Ecto neural progenitor cell (in vitro differentiated cells): Measurements from ENCODE around the gene TRPV5.
"Not testable (repeated sequence)": the region's sequence is repeated elsewhere in the genome, so short reads cannot be mapped to it uniquely, and the experiment has no call there.

Experiments
- DNase-seq: peaks from one replicate; pipeline ENCODE4 v3.0.0-alpha.2; 2018; ENCODE audit warnings: low spot score

Gene TRPV5

DNA sequence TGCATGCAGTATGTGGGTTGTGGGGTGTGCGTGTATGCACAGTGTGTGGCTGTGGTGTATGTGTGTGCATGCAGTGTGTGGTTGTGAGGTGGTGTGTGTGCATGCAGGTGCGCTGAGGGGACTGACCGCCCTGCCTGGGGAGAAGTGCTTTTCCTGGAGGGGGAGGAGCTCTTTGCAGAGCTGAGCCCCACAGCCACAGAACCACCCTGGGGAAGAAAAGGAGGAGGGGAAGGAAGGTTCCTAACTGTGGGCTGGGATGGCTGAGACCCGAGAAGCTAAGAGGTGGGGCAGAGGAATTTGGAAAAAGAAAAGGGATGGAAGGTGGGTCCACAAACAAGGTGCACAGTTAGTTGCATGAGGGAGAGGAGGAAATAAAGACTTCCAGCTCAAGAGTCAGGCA is at the start of gene TRPV5:
TRPV5 (minus strand) TSS at position 123 of the 400 bp plus-strand sequence. CDS start 287 bp downstream, outside the sequence.
- no peak for DNase-seq

DNA sequence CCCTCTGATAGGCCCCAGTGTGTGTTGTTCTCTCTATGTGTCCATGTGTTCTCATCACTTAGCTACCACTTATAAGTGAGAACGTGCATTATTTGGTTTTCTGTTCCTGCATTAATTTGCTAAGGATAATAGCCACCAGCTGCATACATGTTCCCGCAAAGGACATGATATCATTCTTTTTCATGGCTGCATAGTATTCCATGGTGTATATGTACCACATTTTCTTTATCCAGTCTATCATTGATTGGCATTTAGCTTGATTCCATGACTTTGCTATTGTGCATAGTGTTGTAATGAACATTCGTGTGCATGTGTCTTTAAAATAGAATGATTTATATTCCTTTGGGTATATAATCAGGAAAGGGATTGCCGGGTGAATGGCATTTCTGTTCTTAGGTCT is 44.9 kb upstream of the TRPV5 start:
- DNase-seq: not testable (repeated sequence)

- no peak for DNase-seq
Observed at GRCh38 chr7:142974626-142975025, 41.1 kb upstream of the TRPV5 start.

GRCh38 chr7:142969183-142969582 is 35.6 kb upstream of the TRPV5 start:
- DNase-seq: no peak

- no peak for DNase-seq
Observed at GRCh38 chr7:142968229-142968628, 34.7 kb upstream of the TRPV5 start.

DNA sequence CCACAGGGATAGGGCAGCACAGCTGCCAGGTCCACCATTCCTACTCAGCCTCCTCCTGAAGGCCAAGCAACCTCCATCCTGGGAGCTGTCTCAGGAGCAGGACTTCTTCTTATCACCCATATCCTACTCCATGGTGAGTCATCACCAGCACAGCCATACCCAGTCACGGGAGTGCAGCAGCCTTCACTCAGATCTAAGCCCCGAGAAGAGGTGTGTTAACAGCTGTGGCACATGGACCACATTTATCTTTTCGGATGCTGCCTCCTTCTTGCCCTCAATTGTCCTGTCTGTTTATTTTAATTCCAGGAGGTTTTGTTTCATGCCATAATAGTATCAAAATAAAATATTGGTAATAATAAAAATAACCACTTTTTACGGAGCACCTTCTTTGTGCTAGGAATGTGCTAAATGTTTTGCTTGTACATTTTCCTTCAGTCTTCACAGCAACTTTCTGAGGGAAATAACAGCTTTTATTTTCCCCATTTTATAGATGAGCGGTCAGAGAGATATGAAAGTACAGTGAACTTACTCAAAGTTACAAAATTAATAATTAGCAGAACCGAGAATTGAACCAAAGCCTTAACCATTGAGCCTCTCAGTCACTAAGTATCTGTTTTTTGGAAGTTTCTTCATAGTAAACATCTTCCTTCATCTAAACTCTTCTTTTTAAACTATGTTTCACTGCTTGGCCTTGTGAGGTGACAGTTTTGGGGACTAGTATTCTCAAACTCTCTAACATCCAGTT is 31.1 kb upstream of the TRPV5 start:
- DNase-seq: no peak

- no peak for DNase-seq
Observed at GRCh38 chr7:142963993-142964392, 30.4 kb upstream of the TRPV5 start.

- DNase-seq: no peak
Observed at GRCh38 chr7:142962991-142963390, 29.4 kb upstream of the TRPV5 start.

GRCh38 chr7:142961973-142962926 is 28.7 kb upstream of the TRPV5 start, which contains the start of gene KEL:
Gene KEL (minus strand): TSS chr7:142962363. CDS start chr7:142962206, 157 bp downstream.
- no peak for DNase-seq

GRCh38 chr7:142961595-142961972 is 28.0 kb upstream of the TRPV5 start:
- no peak for DNase-seq

GRCh38 chr7:142960955-142961512 is 27.5 kb upstream of the TRPV5 start:
- no peak for DNase-seq

GRCh38 chr7:142959202-142959601 is 25.7 kb upstream of the TRPV5 start:
- no peak for DNase-seq

GRCh38 chr7:142957723-142958122 is 24.2 kb upstream of the TRPV5 start:
- DNase-seq: no peak

DNA sequence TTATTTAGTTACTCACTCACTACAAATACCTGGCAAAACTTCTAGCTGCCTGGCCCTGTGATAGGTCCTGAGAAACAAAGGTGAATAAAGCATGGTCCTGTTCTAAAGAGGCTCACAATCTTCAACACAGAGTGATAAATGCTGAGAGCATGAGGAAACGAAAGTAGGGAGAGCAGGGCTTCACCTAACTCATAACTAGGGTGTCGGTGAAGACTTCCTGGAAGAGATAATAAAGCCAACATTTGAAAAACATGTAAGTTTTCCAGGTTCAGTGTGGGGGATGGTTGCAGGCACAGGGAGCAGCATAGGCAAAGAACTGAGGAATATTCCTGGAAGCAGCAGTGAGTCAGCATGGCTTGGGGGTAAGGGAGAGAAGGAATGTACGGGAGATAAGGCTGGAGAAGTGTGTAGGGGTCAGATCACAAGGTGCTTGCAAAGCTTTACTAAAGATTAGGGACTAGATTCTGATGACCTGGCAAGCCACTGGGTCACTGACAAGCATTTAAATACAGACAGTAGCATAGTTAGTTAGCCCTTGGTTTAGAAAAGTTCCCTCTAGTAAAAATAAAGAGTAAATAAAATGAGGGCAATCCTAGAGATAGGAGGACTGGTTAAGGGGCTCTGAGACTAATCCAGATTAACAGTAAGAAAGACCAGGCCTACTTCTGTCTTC is 23.5 kb upstream of the TRPV5 start:
- no peak for DNase-seq

DNA sequence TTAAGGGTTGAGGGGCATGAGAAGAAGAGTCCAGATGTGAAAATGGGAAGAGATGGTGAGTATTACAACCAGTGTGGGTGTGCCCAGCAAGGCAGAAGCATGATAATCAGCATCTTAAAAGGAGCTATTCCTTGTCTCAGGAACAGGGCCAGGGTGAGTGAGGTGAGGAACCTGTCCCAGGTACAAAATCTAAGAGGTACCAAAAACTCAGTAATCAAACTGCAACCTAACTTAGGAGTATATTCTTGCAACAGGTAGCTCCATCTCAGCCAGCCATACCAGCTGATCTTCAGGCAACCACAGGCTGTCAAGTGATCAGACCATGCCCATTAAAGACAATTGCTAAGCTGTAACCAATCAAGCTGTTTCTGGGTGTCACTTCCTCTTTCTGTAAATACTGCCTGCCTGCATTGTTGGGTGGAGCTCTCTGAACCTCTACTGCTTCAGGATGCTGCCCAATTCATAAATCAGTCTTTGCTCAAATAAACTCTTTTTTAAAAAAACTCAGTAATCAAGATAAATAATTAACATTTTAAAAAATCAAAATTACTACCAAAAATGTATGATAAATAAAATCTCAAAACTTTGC is 21.2 kb upstream of the TRPV5 start:
- DNase-seq: no peak

- no peak for DNase-seq
Observed at GRCh38 chr7:142950235-142950634, 16.7 kb upstream of the TRPV5 start.

- DNase-seq: no peak
Observed at GRCh38 chr7:142948603-142949002, 15.1 kb upstream of the TRPV5 start.

GRCh38 chr7:142945001-142945400 is 11.5 kb upstream of the TRPV5 start:
- DNase-seq: no peak

DNA sequence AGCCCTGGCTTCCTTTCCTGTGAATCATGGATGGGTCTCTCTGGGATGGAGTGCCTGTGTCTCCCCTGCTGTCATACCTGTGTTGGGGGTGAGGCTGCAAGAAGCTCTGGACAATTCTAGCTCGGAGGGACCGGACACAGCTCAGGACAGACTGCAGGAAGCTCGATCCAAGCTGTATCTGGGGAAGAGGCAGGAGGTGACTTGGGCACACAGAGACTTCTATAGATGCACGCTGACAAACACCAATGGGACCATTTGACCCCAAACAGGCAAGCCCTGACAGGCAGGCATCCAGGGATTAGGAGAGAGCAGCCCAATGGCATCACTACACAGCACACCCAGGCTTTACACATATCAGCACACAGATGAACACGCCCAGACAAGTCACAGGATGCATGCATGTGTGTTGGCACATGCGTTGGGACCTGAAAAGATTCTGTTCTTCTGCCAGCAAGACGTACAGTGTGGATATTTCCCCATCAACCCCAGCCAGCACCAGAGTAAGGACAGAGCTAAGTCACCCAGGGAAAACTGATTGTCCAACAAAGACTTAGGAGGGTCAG is 10.2 kb upstream of the TRPV5 start:
- no peak for DNase-seq

GRCh38 chr7:142942746-142943145 is 9.2 kb upstream of the TRPV5 start:
- DNase-seq: no peak

DNA sequence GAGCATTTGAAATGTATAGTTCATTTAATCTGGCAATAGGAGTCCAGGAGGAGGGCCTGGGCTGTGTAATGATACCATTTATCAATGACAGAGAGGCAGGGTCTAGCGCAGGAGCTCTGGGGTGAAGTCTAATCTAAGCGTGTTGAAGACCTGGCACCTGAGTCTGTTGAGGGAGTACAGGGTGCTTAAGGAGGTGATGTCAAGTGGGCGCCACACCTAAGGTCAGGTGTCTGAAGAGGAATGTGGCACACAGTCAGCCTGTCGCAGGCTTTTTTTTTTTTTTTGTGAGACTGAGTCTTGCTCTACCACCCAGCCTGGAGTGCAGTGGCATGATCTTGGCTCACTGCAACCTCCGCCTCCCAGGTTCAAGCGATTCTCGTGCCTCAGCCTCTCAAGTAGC is 8.0 kb upstream of the TRPV5 start:
- DNase-seq: no peak
